IMR-90 (cell line): ENCODE measurements around the gene COL23A1. TPM values are rescaled to one million over a fixed set of nuclear protein-coding genes. Genes with fewer than 3 reads are reported as not detected.

Experiments used
- ATAC-seq: fragments of 200-7000 bp; cut with Tn5 transposase; 2 replicates; pipeline ENCODE4 v1.9.1; 2020; ENCODE audit warnings: low read depth, mild to moderate bottlenecking, moderate library complexity
- BruUV-seq: library from RNA; stranded (reverse); fragments of 400-500 nt; replicated peaks from 2 replicates; lab custom pipeline; 2021; lab: Mats Ljungman, UMichigan
- CTCF ChIA-PET: fragments of 300-600 bp; formaldehyde crosslinking; extraction: SDS; loops from one replicate; lab custom pipeline; 2021; ENCODE audit warnings: antibody characterized with exemption; lab: Yijun Ruan, JAX
- POLR2A ChIA-PET: fragments of 300-600 bp; sonication (Branson Sonifier 250); formaldehyde crosslinking; loops from one replicate; lab custom pipeline; 2022; ENCODE audit warnings: antibody characterized with exemption; ENCODE audit not compliant: unreplicated experiment; lab: Charles Lee
- DNase-seq: peaks from one replicate; pipeline ENCODE4 v3.0.0; 2013
- H2AFZ ChIP-seq: replicated peaks from 2 replicates; pipeline ENCODE3; 2013; ENCODE audit warnings: low read length, mild to moderate bottlenecking; ENCODE audit not compliant: poor library complexity
- H2AK5ac ChIP-seq: 2 replicates; pipeline ENCODE4 v1.6.1; 2013; ENCODE audit warnings: low read depth, low read length, inconsistent platforms
- H2AK9ac ChIP-seq: replicated peaks from 2 replicates; pipeline ENCODE3; 2013; ENCODE audit warnings: mild to moderate bottlenecking, low read depth, low read length, moderate library complexity; ENCODE audit not compliant: poor library complexity
- H2BK120ac ChIP-seq: 2 replicates; pipeline ENCODE4 v1.6.1; 2013; ENCODE audit warnings: low read depth, low read length, inconsistent platforms
- H2BK15ac ChIP-seq: 3 replicates; pipeline ENCODE4 v1.6.1; 2013; ENCODE audit warnings: low read depth, low read length, inconsistent platforms
- H2BK20ac ChIP-seq: 2 replicates; pipeline ENCODE4 v1.6.1; 2013; ENCODE audit warnings: low read depth, mild to moderate bottlenecking, inconsistent platforms, low read length, moderate library complexity
- H2BK5ac ChIP-seq: 2 replicates; pipeline ENCODE4 v1.6.1; 2013; ENCODE audit warnings: mild to moderate bottlenecking, low read depth, low read length, inconsistent platforms; ENCODE audit not compliant: poor library complexity, severe bottlenecking
- H3K14ac ChIP-seq: replicated peaks from 2 replicates; pipeline ENCODE4 v1.6.1; 2013; ENCODE audit warnings: low read depth, low read length, inconsistent platforms
- H3K18ac ChIP-seq: 2 replicates; pipeline ENCODE4 v1.6.1; 2013; ENCODE audit warnings: low read depth, low read length, control low read depth
- H3K23ac ChIP-seq: 2 replicates; pipeline ENCODE4 v1.6.1; 2013; ENCODE audit warnings: low read depth, low read length, inconsistent platforms
- H3K27ac ChIP-seq: 2 replicates; pipeline ENCODE4 v1.5.1; 2013; ENCODE audit warnings: mild to moderate bottlenecking, control low read depth, low read length; ENCODE audit not compliant: insufficient read depth
- H3K27me3 ChIP-seq: 2 replicates; pipeline ENCODE4 v1.6.1; 2013; ENCODE audit warnings: low read length; ENCODE audit not compliant: control insufficient read depth, insufficient read depth
- H3K36me3 ChIP-seq: 2 replicates; pipeline ENCODE4 v1.6.1; 2013; ENCODE audit warnings: low read length, mixed read lengths; ENCODE audit not compliant: control insufficient read depth, insufficient read depth
- H3K4ac ChIP-seq: 2 replicates; pipeline ENCODE4 v1.6.1; 2013; ENCODE audit warnings: low read depth, low read length, inconsistent platforms
- H3K4me1 ChIP-seq: 2 replicates; pipeline ENCODE4 v1.6.1; 2013; ENCODE audit warnings: low read length, mixed read lengths; ENCODE audit not compliant: control insufficient read depth, insufficient read depth
- H3K4me2 ChIP-seq: 2 replicates; pipeline ENCODE4 v1.6.1; 2013; ENCODE audit warnings: low read depth, mild to moderate bottlenecking, control low read depth, low read length, moderate library complexity
- H3K4me3 ChIP-seq: 2 replicates; pipeline ENCODE4 v1.5.1; 2013; ENCODE audit warnings: low read depth, mild to moderate bottlenecking, control low read depth, low read length, moderate library complexity; ENCODE audit not compliant: insufficient read depth
- H3K56ac ChIP-seq: 2 replicates; pipeline ENCODE4 v1.6.1; 2013; ENCODE audit warnings: low read length, inconsistent platforms; ENCODE audit not compliant: insufficient read depth; ENCODE audit errors: extremely low read depth
- H3K79me1 ChIP-seq, 2 experiments: 2 replicates each; pipeline ENCODE4 v1.6.1; 2013; ENCODE audit warnings: low read length in 2 of 2, inconsistent platforms in 1 of 2, low read depth in 1 of 2
- H3K9ac ChIP-seq: 2 replicates; pipeline ENCODE4 v1.6.1; 2013; ENCODE audit warnings: low read depth, low read length, control low read depth
- H3K9me1 ChIP-seq: 2 replicates; pipeline ENCODE4 v1.6.1; 2013; ENCODE audit warnings: low read length, inconsistent platforms; ENCODE audit not compliant: insufficient read depth
- H3K9me3 ChIP-seq: 2 replicates; pipeline ENCODE4 v1.6.1; 2013; ENCODE audit warnings: low read length; ENCODE audit not compliant: control insufficient read depth, insufficient read depth
- H4K20me1 ChIP-seq: 2 replicates; pipeline ENCODE4 v1.6.1; 2013; ENCODE audit warnings: low read length, inconsistent platforms; ENCODE audit not compliant: insufficient read depth
- H4K5ac ChIP-seq: 2 replicates; pipeline ENCODE4 v1.6.1; 2013; ENCODE audit warnings: mild to moderate bottlenecking, low read depth, low read length, control low read depth
- H4K8ac ChIP-seq, 2 experiments: 2 replicates each; pipeline ENCODE4 v1.6.1; 2013; ENCODE audit warnings: low read depth in 2 of 2, low read length in 2 of 2, control low read depth in 1 of 2, inconsistent platforms in 1 of 2
- H4K91ac ChIP-seq: 2 replicates; pipeline ENCODE4 v1.6.1; 2013; ENCODE audit warnings: low read depth, low read length, inconsistent platforms; ENCODE audit not compliant: insufficient read depth
- BHLHE40 ChIP-seq: fragments of 150-350 bp; IDR thresholded peaks from 2 replicates; pipeline ENCODE4 v1.6.1; 2016; ENCODE audit warnings: mild to moderate bottlenecking, low read depth, low read length
- CEBPB ChIP-seq: IDR thresholded peaks from 2 replicates; pipeline ENCODE4 v1.6.1; 2012; ENCODE audit warnings: low read depth, low read length, improper control_type of control experiment
- CHD1 ChIP-seq: IDR thresholded peaks from 2 replicates; pipeline ENCODE4 v1.6.1; 2012; ENCODE audit warnings: low read depth, low read length, improper control_type of control experiment
- CTCF ChIP-seq: conservative IDR thresholded peaks from 2 replicates; pipeline ENCODE4 v1.5.1; 2012; ENCODE audit warnings: mild to moderate bottlenecking, low read depth, low read length, improper control_type of control experiment
- ELK1 ChIP-seq: fragments of 150-350 bp; IDR thresholded peaks from 2 replicates; pipeline ENCODE4 v1.6.1; 2016; ENCODE audit warnings: low read depth, mild to moderate bottlenecking, low read length, moderate library complexity, borderline replicate concordance
- FOS ChIP-seq: fragments of 150-350 bp; IDR thresholded peaks from 2 replicates; pipeline ENCODE4 v1.6.1; 2016; ENCODE audit warnings: low read depth, low read length
- MAFK ChIP-seq: IDR thresholded peaks from 2 replicates; pipeline ENCODE4 v1.6.1; 2012; ENCODE audit warnings: low read depth, low read length, improper control_type of control experiment
- MAZ ChIP-seq: IDR thresholded peaks from 2 replicates; pipeline ENCODE4 v1.6.1; 2012; ENCODE audit warnings: low read depth, mild to moderate bottlenecking, low read length, improper control_type of control experiment, moderate library complexity, borderline replicate concordance
- MXI1 ChIP-seq: IDR thresholded peaks from 2 replicates; pipeline ENCODE4 v1.6.1; 2012; ENCODE audit warnings: low read depth, mild to moderate bottlenecking, low read length, moderate library complexity, borderline replicate concordance
- NFE2L2 ChIP-seq: fragments of 150-350 bp; IDR thresholded peaks from 2 replicates; pipeline ENCODE4 v1.6.1; 2016; ENCODE audit warnings: low read depth, mild to moderate bottlenecking, low read length
- POLR2A ChIP-seq: IDR thresholded peaks from 2 replicates; pipeline ENCODE4 v1.6.1; 2012; ENCODE audit warnings: mild to moderate bottlenecking, low read depth, low read length
- RAD21 ChIP-seq: IDR thresholded peaks from 2 replicates; pipeline ENCODE4 v1.6.1; 2012; ENCODE audit warnings: low read length, improper control_type of control experiment
- RCOR1 ChIP-seq: IDR thresholded peaks from 2 replicates; pipeline ENCODE4 v1.6.1; 2012; ENCODE audit warnings: mild to moderate bottlenecking, low read length, improper control_type of control experiment; ENCODE audit not compliant: insufficient replicate concordance
- RFX5 ChIP-seq: IDR thresholded peaks from 2 replicates; pipeline ENCODE4 v1.8.0; 2012; ENCODE audit warnings: low read depth, mild to moderate bottlenecking, low read length, moderate library complexity
- SMC3 ChIP-seq: fragments of 150-350 bp; IDR thresholded peaks from 2 replicates; pipeline ENCODE4 v1.6.1; 2016; ENCODE audit warnings: low read depth, mild to moderate bottlenecking, antibody characterized with exemption, low read length, moderate library complexity
- USF2 ChIP-seq: fragments of 150-350 bp; IDR thresholded peaks from 2 replicates; pipeline ENCODE4 v1.6.1; 2017; ENCODE audit warnings: mild to moderate bottlenecking, antibody characterized with exemption, low read length, low read depth
- WGBS, 2 experiments: methylation state at CpG; one replicate each; pipeline versions ENCODE4 v1.1.5 to v1.1.7; 2013; ENCODE audit warnings: missing lambda C conversion rate in 2 of 2; ENCODE audit not compliant: insufficient read length in 1 of 2; ENCODE audit errors: extremely low coverage in 2 of 2; 5-methylcytosine and 5-hydroxymethylcytosine counted together
- dilution Hi-C: fragments of 300-500 bp; cut with HindIII; formaldehyde crosslinking; loops from one replicate; pipeline ENCODE4 v1.14.3; 2018; ENCODE audit warnings: low sequenced_read_pairs; ENCODE audit not compliant: unreplicated experiment
- in situ Hi-C: fragments of 300-500 bp; cut with MboI; formaldehyde crosslinking; loops from 3 replicates; pipeline ENCODE4 v1.14.3; 2019; ENCODE audit warnings: low sequenced_read_pairs, inconsistent platforms, mixed read lengths
- intact Hi-C: fragments of 100-400 bp; cut with micrococcal nuclease; formaldehyde crosslinking; loops from 2 replicates; pipeline ENCODE4 v1.10.0; 2022
- polyA plus RNA-seq, 3 experiments: library from polyadenylated mRNA; depleted of rRNA; stranded (reverse); fragments of >200 nt; gene quantifications; 2 replicates each; pipeline ENCODE4 v1.2.3, GENCODE V29; 2012; ENCODE audit warnings: low replicate concordance in 1 of 3
- total RNA-seq: library from RNA; depleted of rRNA; stranded (reverse); fragments of >200 nt; gene quantifications from 2 replicates; pipeline ENCODE4 v1.2.3, GENCODE V29; 2012

The COL23A1 gene
- total and polyA plus RNA-seq, 2 of the 4 experiments (the other 2 are of a cell fraction): not detected

- H3K56ac ChIP-seq: no peak overlapping the region
- intact Hi-C loops: no loop called here
- H2BK5ac ChIP-seq: no peak overlapping the region
- no peaks in the 10 kb centered on the region for H3K79me1 ChIP-seq
- no peaks in the 10 kb centered on the region for H3K4me1 ChIP-seq
- no peaks in the 10 kb centered on the region for H3K36me3 ChIP-seq
- H3K4me2 ChIP-seq: no peak overlapping the region
- ChIA-PET CTCF (no interaction called here), POLR2A (no interaction called here)
- no peak overlapping the region for H3K18ac ChIP-seq
- no peak overlapping the region for H4K91ac ChIP-seq
- no peak overlapping the region for H3K4me3 ChIP-seq
- dilution Hi-C loops: no loop called here
- in situ Hi-C loops: no loop called here
- WGBS, 2 experiments: no CpG with 5 or more reads among the region's 6 CpGs
- no peak overlapping the region for H2AK9ac ChIP-seq
- ATAC-seq: no peak
- H3K14ac ChIP-seq: no peak overlapping the region
- no peak overlapping the region for H4K8ac ChIP-seq
- TF ChIP-seq FOS: no peak
- no peak for TF ChIP-seq CHD1
- TF ChIP-seq USF2: no peak
- no peak for TF ChIP-seq SMC3
- no peak for TF ChIP-seq BHLHE40
- TF ChIP-seq RCOR1: no peak
- no peak for TF ChIP-seq POLR2A
- no peak for TF ChIP-seq RAD21
- no peak for TF ChIP-seq MAFK
- TF ChIP-seq ELK1: no peak
- no peak for TF ChIP-seq RFX5
- TF ChIP-seq CTCF: no peak
- no peak for TF ChIP-seq NFE2L2
- no peak for TF ChIP-seq MAZ
- no peak for TF ChIP-seq MXI1
- no peak for TF ChIP-seq CEBPB
- no peak overlapping the region for H2BK15ac ChIP-seq
- H2BK20ac ChIP-seq: no peak overlapping the region
- no peaks in the 10 kb centered on the region for H3K9me1 ChIP-seq
- H4K5ac ChIP-seq: no peak overlapping the region
- no peak overlapping the region for H3K23ac ChIP-seq
- no peak overlapping the region for H3K4ac ChIP-seq
- no peaks in the 10 kb centered on the region; the same call in 1 of the 2 replicates for H3K27me3 ChIP-seq
- peaks cover 14% of the 10 kb centered on the region for H3K9me3 ChIP-seq
- no peaks in the 10 kb centered on the region for H4K20me1 ChIP-seq
- no peak overlapping the region for H3K27ac ChIP-seq
- no peak for DNase-seq
- H2AFZ ChIP-seq: no peak overlapping the region
- no peak overlapping the region for H2AK5ac ChIP-seq
- no peak overlapping the region for H3K9ac ChIP-seq
- no peak overlapping the region for H2BK120ac ChIP-seq
- BruUV-seq: no TSS peak
Measured at GRCh38 chr5:178343306-178343705, 246.9 kb downstream of the COL23A1 start.
